H9 (cell line): ENCODE measurements around the gene ZNF823. TPM values are rescaled to one million over a fixed set of nuclear protein-coding genes. Genes with fewer than 3 reads are reported as not detected.

Source experiments
- DNase-seq: peaks from one replicate; pipeline ENCODE4 v3.0.0-alpha.2; 2017
- H2AFZ ChIP-seq: one replicate; pipeline ENCODE4 v1.6.1; 2013; ENCODE audit warnings: mild to moderate bottlenecking, low read length, control low read depth, moderate library complexity
- H2AK5ac ChIP-seq: 2 replicates; pipeline ENCODE4 v1.6.1; 2013; ENCODE audit warnings: low read length, control low read depth, mixed read lengths; ENCODE audit not compliant: insufficient read length
- H2BK120ac ChIP-seq: one replicate; pipeline ENCODE4 v1.6.1; 2013; ENCODE audit warnings: low read depth, mild to moderate bottlenecking, low read length, control low read depth, inconsistent platforms; ENCODE audit not compliant: poor library complexity, severe bottlenecking
- H2BK12ac ChIP-seq: 2 replicates; pipeline ENCODE4 v1.6.1; 2013; ENCODE audit warnings: low read length, control low read depth, mixed read lengths, low read depth; ENCODE audit not compliant: insufficient read length
- H2BK15ac ChIP-seq: 2 replicates; pipeline ENCODE4 v1.6.1; 2013; ENCODE audit warnings: low read depth, low read length, control low read depth
- H2BK20ac ChIP-seq: one replicate; pipeline ENCODE4 v1.6.1; 2013; ENCODE audit warnings: low read depth, mild to moderate bottlenecking, low read length, control low read depth, inconsistent platforms; ENCODE audit not compliant: poor library complexity, severe bottlenecking
- H2BK5ac ChIP-seq: 2 replicates; pipeline ENCODE4 v1.6.1; 2013; ENCODE audit warnings: low read length, control low read depth, mixed read lengths; ENCODE audit not compliant: insufficient read length
- H3K14ac ChIP-seq: 2 replicates; pipeline ENCODE4 v1.6.1; 2013; ENCODE audit warnings: low read length, control low read depth; ENCODE audit not compliant: insufficient read depth
- H3K18ac ChIP-seq: 2 replicates; pipeline ENCODE4 v1.6.1; 2013; ENCODE audit warnings: low read depth, mild to moderate bottlenecking, mixed read lengths, low read length, control low read depth; ENCODE audit not compliant: insufficient read length
- H3K23ac ChIP-seq: 2 replicates; pipeline ENCODE4 v1.6.1; 2013; ENCODE audit warnings: low read length, control low read depth, mixed read lengths, low read depth; ENCODE audit not compliant: insufficient read length
- H3K23me2 ChIP-seq: 2 replicates; pipeline ENCODE4 v1.6.1; 2013; ENCODE audit warnings: low read depth, mild to moderate bottlenecking, mixed read lengths, low read length, control low read depth; ENCODE audit not compliant: insufficient read length, poor library complexity, severe bottlenecking
- H3K27ac ChIP-seq: 2 replicates; pipeline ENCODE4 v1.5.1; 2013; ENCODE audit warnings: low read length, control low read depth, mixed read lengths, low read depth; ENCODE audit not compliant: insufficient read length
- H3K27me3 ChIP-seq: 2 replicates; pipeline ENCODE4 v1.6.1; 2013; ENCODE audit warnings: low read length, control low read depth, inconsistent platforms; ENCODE audit not compliant: insufficient read depth
- H3K4ac ChIP-seq: 2 replicates; pipeline ENCODE4 v1.6.1; 2013; ENCODE audit warnings: low read depth, mild to moderate bottlenecking, control low read depth, inconsistent platforms, low read length, moderate library complexity
- H3K4me1 ChIP-seq: 2 replicates; pipeline ENCODE4 v1.6.1; 2013; ENCODE audit warnings: low read length, control low read depth, inconsistent platforms; ENCODE audit not compliant: insufficient read depth
- H3K4me2 ChIP-seq: 2 replicates; pipeline ENCODE4 v1.6.1; 2013; ENCODE audit warnings: low read length, control low read depth, mixed read lengths; ENCODE audit not compliant: insufficient read length, insufficient read depth
- H3K56ac ChIP-seq: 2 replicates; pipeline ENCODE4 v1.6.1; 2013; ENCODE audit warnings: low read depth, mild to moderate bottlenecking, mixed read lengths, low read length, control low read depth; ENCODE audit not compliant: insufficient read length
- H3K79me1 ChIP-seq: 2 replicates; pipeline ENCODE4 v1.6.1; 2013; ENCODE audit warnings: low read depth, mild to moderate bottlenecking, moderate library complexity, low read length, control low read depth, inconsistent platforms; ENCODE audit not compliant: insufficient read depth, poor library complexity, severe bottlenecking
- H3K79me2 ChIP-seq: 2 replicates; pipeline ENCODE4 v1.6.1; 2013; ENCODE audit warnings: low read length, control low read depth, inconsistent platforms; ENCODE audit not compliant: insufficient read depth
- H3K9ac ChIP-seq: 2 replicates; pipeline ENCODE4 v1.6.1; 2013; ENCODE audit warnings: low read length, control low read depth, mixed read lengths; ENCODE audit not compliant: insufficient read length; ENCODE audit errors: extremely low read depth
- H3K9me3 ChIP-seq: one replicate; pipeline ENCODE4 v1.6.1; 2013; ENCODE audit warnings: low read depth, low read length, inconsistent platforms; ENCODE audit not compliant: control insufficient read depth
- H3T11ph ChIP-seq: one replicate; pipeline ENCODE4 v1.6.1; 2013; ENCODE audit warnings: mild to moderate bottlenecking, low read length, control low read depth, inconsistent platforms
- H4K20me1 ChIP-seq: one replicate; pipeline ENCODE4 v1.6.1; 2013; ENCODE audit not compliant: control insufficient read depth, insufficient read length, insufficient read depth
- H4K5ac ChIP-seq: 2 replicates; pipeline ENCODE4 v1.6.1; 2013; ENCODE audit warnings: low read depth, mild to moderate bottlenecking, mixed read lengths, low read length, control low read depth; ENCODE audit not compliant: insufficient read length
- H4K8ac ChIP-seq: replicated peaks from 2 replicates; pipeline ENCODE4 v1.6.1; 2013; ENCODE audit warnings: low read length, control low read depth, mixed read lengths, low read depth; ENCODE audit not compliant: insufficient read length
- H4K91ac ChIP-seq: 2 replicates; pipeline ENCODE4 v1.6.1; 2013; ENCODE audit warnings: low read depth, mild to moderate bottlenecking, moderate library complexity, mixed read lengths, low read length, control low read depth; ENCODE audit not compliant: insufficient read length
- H3K27ac Mint-ChIP-seq, 3 experiments: 2 replicates in 2 of 3; 3 replicates in 1 of 3; pipeline ENCODE4 v1.8.0; 2020 to 2021; ENCODE audit warnings: mixed read lengths in 3 of 3, mild to moderate bottlenecking in 1 of 3, moderate library complexity in 1 of 3
- H3K27me3 Mint-ChIP-seq: 2 replicates; pipeline ENCODE4 v1.8.0; 2021; ENCODE audit warnings: low read depth, mild to moderate bottlenecking, moderate library complexity, mixed read lengths
- H3K36me3 Mint-ChIP-seq, 3 experiments: 2 replicates in 2 of 3; 3 replicates in 1 of 3; pipeline ENCODE4 v1.8.0; 2020 to 2021; ENCODE audit warnings: low read depth in 3 of 3, mixed read lengths in 3 of 3; ENCODE audit not compliant: insufficient read depth in 1 of 3
- H3K4me1 Mint-ChIP-seq, 2 experiments: 2 replicates each; pipeline ENCODE4 v1.8.0; 2020; ENCODE audit warnings: mixed read lengths in 2 of 2
- H3K4me3 Mint-ChIP-seq, 2 experiments: 2 replicates in 1 of 2; 3 replicates in 1 of 2; pipeline ENCODE4 v1.8.0; 2020 to 2021; ENCODE audit warnings: mild to moderate bottlenecking in 2 of 2, mixed read lengths in 2 of 2, moderate library complexity in 1 of 2
- H3K9me3 Mint-ChIP-seq, 2 experiments: 2 replicates in 1 of 2; 3 replicates in 1 of 2; pipeline ENCODE4 v1.8.0; 2020; ENCODE audit warnings: mild to moderate bottlenecking in 2 of 2, mixed read lengths in 2 of 2, moderate library complexity in 1 of 2
- WGBS: extraction: QIAGEN DNeasy Blood & Tissue Kit; methylation state at CpG from one replicate; pipeline ENCODE4 v1.1.7; 2013; ENCODE audit warnings: missing lambda C conversion rate, low lambda C conversion rate, mixed read lengths; ENCODE audit not compliant: insufficient read length; ENCODE audit errors: extremely low coverage; 5-methylcytosine and 5-hydroxymethylcytosine counted together
- total RNA-seq: library from RNA; stranded (reverse); gene quantifications from 2 replicates; pipeline ENCODE4 v1.2.1, GENCODE V29; 2021
- TF ChIP-seq, protein P1 (sequence below): fragments of 200-600 bp; sonication (generic); conservative IDR thresholded peaks from 3 replicates; pipeline ENCODE4 v1.8.0; 2021; ENCODE audit warnings: antibody characterized with exemption, mild to moderate bottlenecking

The ZNF823 gene
- total RNA-seq, 1 experiment from 2014 or later, result 2.5 TPM

GRCh38 chr19:11763117-11763516, 24.4 kb upstream of the ZNF823 start:
- Histone ChIP-seq H4K8ac (no peak overlapping the region), H2AFZ (no peak overlapping the region), H3K14ac (no peak overlapping the region), H3K79me1 (no peaks in the 10 kb centered on the region), H4K91ac (no peak overlapping the region), H3K79me2 (no peaks in the 10 kb centered on the region), H2BK120ac (no peak overlapping the region), H2BK5ac (no peak overlapping the region), H3K4ac (no peak overlapping the region), H3K27me3 (peaks cover 6% of the 10 kb centered on the region; the same call in 1 of the 2 replicates), H3K18ac (no peak overlapping the region), H3K4me1 (no peaks in the 10 kb centered on the region), H2BK12ac (no peak overlapping the region), H3K9me3 (no peaks in the 10 kb centered on the region), H3K23ac (no peak overlapping the region), H2BK20ac (no peak overlapping the region), H3T11ph (no peak overlapping the region), H2AK5ac (no peak overlapping the region), H4K5ac (no peak overlapping the region), H3K27ac (no peak overlapping the region), H3K56ac (no peak overlapping the region), H2BK15ac (no peak overlapping the region), H3K9ac (no peak overlapping the region), H3K23me2 (peaks cover 12% of the 10 kb centered on the region), H3K4me2 (no peak overlapping the region), H4K20me1 (no peaks in the 10 kb centered on the region)
- WGBS, result no CpG with 5 or more reads among the region's 3 CpGs
- DNase-seq, result no peak
- Mint-ChIP-seq H3K4me1 (peaks cover 3% of the 10 kb centered on the region in 2 experiments; a peak in 3 of 4 replicates), H3K4me3 (no peak overlapping the region), H3K27ac (no peak overlapping the region), H3K36me3 (no peaks in the 10 kb centered on the region; a peak in 1 of 7 replicates), H3K9me3 (peaks cover 18 to 32% of the 10 kb centered on the region in 2 experiments), H3K27me3 (peaks cover 65% of the 10 kb centered on the region)
- TF ChIP-seq, protein P1, sequence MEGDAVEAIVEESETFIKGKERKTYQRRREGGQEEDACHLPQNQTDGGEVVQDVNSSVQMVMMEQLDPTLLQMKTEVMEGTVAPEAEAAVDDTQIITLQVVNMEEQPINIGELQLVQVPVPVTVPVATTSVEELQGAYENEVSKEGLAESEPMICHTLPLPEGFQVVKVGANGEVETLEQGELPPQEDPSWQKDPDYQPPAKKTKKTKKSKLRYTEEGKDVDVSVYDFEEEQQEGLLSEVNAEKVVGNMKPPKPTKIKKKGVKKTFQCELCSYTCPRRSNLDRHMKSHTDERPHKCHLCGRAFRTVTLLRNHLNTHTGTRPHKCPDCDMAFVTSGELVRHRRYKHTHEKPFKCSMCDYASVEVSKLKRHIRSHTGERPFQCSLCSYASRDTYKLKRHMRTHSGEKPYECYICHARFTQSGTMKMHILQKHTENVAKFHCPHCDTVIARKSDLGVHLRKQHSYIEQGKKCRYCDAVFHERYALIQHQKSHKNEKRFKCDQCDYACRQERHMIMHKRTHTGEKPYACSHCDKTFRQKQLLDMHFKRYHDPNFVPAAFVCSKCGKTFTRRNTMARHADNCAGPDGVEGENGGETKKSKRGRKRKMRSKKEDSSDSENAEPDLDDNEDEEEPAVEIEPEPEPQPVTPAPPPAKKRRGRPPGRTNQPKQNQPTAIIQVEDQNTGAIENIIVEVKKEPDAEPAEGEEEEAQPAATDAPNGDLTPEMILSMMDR, result no peak
